ENCODE measurements around the gene ARL2.

ARL2 gene

GRCh38 chr11:65067446-65067845, 53.5 kb downstream of the ARL2 start:
- Histone ChIP-seq H3K4me3 (IDR thresholded peaks at IDR 0.05; ENCODE audit: insufficient read depth, low read depth, low read length) (no peak overlapping the region), H4K20me1 (ENCODE audit: insufficient read depth) (no peaks in the 10 kb centered on the region), H2AFZ (ENCODE audit: low read depth) (no peak overlapping the region), H3K9ac (no peak overlapping the region), H3K27ac (no peak overlapping the region), H3K4me1 (ENCODE audit: low read depth, poor library complexity, severe bottlenecking) (peaks cover 14% of the 10 kb centered on the region), H3K4me2 (no peak overlapping the region), H3K27me3 (ENCODE audit: insufficient read depth, low read depth) (no peaks in the 10 kb centered on the region), H3K36me3 (ENCODE audit: insufficient read depth) (no peaks in the 10 kb centered on the region), H3K79me2 (ENCODE audit: insufficient read depth, low read depth) (no peaks in the 10 kb centered on the region)
- no peak for TF ChIP-seq CTCF (conservative IDR thresholded peaks at IDR 0.05; ENCODE audit: low read depth, low read length)

- Histone ChIP-seq H2AFZ (ENCODE audit: low read depth) (no peak overlapping the region), H3K9ac (no peak overlapping the region), H3K27me3 (ENCODE audit: insufficient read depth, low read depth) (no peaks in the 10 kb centered on the region), H3K4me3 (IDR thresholded peaks at IDR 0.05; ENCODE audit: insufficient read depth, low read depth, low read length) (no peak overlapping the region), H3K4me1 (ENCODE audit: low read depth, poor library complexity, severe bottlenecking) (peaks cover 18% of the 10 kb centered on the region), H3K36me3 (ENCODE audit: insufficient read depth) (no peaks in the 10 kb centered on the region), H3K4me2 (no peak overlapping the region), H3K79me2 (ENCODE audit: insufficient read depth, low read depth) (no peaks in the 10 kb centered on the region), H4K20me1 (ENCODE audit: insufficient read depth) (no peaks in the 10 kb centered on the region), H3K27ac (no peak overlapping the region)
- TF ChIP-seq CTCF (conservative IDR thresholded peaks at IDR 0.05; ENCODE audit: low read depth, low read length), result no peak
Observed at GRCh38 chr11:65069217-65069616, 55.3 kb downstream of the ARL2 start.

Measured in KMS-11 (cell line).